ENCODE data around the gene LRRC37A.
"Not testable (repeated sequence)": the region's sequence is repeated elsewhere in the genome, so short reads cannot be mapped to it uniquely, and the experiment has no call there.

GRCh38 chr17:46341220-46341619 lies 46.3 kb downstream of the LRRC37A start:
- not testable (repeated sequence) for TF ChIP-seq CTCF (conservative IDR thresholded peaks at IDR 0.05); EZH2 (IDR thresholded peaks at IDR 0.05; ENCODE audit: low read depth)
